Nucleus accumbens (tissue), 56 donors: ENCODE results near the gene GAK.
A peak's percentile ranks its signal among the peaks of the same experiment; 100 is the strongest.
"Not testable (repeated sequence)": the region's sequence is repeated elsewhere in the genome, so short reads cannot be mapped to it uniquely, and the experiment has no call there.

ENCODE experiments used
- DNase-seq, 56 donors: peaks; one replicate each; lab custom pipeline; 2025; lab: John Stamatoyannopoulos, UW

The GAK gene

DNA sequence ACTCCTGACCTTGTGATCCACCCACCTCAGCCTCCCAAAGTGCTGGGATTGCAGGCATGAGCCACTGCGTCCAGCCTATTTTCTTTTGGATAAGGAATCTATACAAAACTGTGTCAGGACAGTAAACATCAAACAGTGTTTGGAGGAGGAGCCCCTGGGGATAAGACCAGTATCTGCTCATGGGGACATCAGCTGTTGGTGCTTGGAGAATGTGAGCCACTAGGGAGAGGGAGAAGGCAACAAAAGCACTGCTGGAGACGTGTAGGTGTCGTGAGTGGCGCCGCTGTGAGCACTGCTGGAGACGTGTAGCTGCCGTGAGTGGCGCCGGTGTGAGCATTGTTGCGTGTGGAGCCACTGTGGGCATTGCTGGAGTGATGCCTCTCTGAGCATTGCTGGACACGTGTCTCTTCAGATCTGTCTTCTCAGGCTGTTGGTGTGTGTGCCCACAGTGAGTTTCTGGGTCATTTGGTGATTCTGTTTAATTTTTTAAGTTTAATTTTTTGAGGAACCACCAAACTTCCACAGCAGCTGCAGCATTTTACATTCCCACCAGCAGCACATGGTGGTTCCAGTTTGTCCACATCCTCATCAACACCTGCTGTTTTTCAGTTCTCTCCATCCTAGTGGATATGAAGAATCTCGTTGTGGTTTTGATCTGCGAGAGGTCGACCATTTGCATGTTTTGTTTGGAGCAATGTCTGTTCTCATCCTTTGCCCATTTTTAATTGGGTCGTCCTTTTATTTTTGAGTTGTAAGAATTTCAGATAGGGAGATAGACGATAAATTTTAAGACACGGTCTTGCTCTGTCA, 22.3 kb upstream of the GAK start:
- DNase-seq, result no peak

DNA sequence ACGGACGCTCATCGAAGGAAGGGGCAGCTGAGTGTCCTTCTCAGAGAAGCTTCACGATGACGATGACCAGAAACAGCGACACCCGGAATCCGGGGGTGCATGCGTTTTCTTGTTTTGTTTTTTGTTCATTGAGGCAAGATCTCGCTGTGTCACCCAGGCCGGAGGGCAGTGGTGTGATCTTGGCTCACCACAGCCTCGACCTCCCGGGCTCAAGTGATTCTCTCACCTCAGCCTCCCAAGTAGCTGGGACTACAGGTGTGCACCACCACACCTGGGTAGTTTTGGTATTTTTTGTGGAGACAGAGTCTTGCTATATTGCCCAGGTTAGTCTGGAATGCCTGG, 21.4 kb upstream of the GAK start:
- DNase-seq, result no peak

DNA sequence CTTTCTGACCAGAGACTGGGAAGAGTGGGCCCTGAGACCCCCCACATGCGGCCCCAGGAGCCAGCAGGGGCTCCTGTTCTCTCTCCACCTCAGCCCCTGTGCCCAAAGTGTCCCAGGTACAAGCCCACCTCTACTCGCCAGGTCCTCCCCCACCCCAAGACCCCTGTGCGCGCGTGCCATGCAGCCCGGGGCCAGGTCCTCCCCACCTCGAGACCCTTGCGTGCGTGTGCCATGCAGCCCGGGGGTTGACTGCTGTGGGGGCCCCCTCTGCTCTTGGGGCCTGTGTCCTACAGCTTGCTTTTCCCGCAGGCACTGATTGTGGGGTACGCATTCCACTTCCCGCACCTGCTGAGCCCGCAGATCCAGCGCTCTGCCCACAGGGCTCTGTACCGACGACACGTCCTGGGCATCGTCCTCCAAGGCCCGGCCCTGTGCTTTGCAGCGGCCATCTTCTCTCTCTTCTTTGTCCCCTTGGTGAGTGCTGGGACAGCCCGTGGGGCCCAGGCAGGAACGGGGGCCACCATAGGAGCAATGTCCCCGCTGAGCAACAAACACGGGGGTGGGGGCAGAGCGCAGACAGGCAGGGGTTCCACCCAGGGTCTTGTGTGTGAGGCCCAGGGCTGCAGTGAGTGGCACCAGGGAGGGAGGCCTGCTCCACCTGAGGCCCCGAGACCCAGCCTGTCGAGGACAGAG, 20.9 kb upstream of the GAK start:
- no peak for DNase-seq

DNA sequence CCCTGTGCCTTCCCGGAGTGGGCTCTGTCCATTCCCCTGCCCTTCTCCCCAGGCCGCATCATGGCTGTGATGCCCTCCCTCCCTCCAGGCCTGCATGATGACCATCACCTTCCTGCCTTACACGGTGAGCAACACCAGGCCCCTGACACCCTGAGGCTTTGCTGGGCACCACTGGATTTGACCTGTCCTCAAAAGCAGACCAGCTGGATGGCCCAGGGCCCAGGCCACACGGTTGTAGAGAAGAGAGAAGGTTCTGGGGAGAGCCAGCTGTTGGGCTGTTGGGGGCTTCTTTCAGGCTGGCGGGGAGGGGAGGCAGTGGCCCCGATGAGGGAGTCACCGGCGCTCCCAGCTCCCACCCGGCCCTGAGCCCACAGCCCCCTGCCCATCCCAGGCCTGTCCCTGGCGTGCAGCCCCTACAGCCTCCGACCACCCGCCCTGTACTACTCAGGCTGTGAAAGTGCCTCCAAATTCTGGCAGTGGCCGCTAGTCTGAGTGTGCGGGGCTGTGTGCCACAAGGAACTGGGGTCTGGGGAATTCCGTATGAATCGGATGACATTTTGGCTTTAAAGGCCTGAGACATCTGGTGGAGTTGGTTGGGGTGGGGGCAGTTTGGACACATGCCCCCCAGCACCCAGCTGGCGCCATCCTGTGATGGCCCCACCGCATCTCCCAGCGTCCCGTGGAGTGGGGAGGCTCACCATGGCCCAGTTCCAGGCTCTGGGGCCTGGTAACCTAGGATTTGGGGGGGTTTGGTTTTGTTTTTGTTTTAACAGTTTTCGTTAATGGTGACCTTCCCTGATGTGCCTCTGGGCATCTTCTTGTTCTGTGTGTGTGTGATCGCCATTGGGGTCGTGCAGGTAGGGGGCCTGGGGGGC, 19.7 kb upstream of the GAK start:
- no peak for DNase-seq

DNA sequence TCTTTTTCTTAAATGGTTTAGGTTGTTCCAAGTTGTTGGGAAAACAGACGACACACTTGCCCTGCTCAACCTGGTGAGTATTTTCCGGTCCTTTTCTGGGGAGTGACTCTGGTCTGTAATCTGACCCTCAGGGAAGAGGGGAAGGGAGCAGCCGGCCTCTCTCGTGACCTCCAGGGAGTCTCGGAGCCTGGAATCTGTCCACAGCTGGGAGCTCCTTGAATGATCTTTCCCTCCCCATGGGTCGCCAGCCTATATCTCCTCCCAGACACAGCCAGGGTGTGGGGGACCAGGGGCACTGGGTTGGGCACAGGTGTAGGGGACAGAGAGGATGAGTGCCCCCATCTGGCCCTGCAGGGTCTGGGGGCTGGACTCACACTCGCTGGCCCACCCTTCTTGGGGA, 19.1 kb upstream of the GAK start:
- DNase-seq, result no peak

DNA sequence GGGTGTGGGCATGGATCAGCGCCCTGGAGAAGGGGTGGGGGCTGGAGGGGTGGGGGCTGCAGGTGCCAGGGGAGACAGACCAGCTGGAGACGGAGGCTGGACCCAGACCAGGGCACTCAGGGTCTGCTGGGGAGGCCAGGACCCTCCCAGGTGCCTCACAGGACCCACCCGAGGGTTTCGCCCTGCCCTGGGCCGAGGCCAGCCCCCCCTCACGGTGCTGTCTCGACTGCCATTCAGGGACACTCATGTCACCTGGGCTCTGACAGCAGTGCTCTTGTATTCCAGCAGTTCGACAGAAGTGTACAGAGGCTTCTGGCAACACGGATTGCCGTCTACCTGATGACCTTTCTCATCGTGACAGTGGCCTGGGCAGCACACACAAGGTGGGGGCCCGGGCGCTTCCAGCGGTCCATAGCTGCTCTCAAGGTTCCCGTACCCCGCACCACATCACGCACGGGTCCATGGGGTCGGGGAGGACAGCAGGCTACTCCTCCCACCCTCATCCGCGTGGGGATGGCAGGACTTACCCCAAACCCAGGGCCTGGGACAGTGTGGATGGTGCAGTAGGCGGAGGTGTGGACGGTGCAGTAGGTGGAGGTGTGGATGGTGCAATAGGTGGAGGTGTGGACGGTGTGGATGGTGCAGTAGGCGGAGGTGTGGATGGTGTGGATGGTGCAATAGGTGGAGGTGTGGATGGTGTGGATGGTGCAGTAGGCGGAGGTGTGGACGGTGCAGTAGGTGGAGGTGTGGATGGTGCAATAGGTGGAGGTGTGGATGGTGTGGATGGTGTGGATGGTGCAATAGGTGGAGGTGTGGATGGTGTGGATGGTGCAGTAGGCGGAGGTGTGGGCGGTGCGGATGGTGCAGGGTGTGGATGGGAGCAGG, 18.3 kb upstream of the GAK start:
- no peak for DNase-seq

DNA sequence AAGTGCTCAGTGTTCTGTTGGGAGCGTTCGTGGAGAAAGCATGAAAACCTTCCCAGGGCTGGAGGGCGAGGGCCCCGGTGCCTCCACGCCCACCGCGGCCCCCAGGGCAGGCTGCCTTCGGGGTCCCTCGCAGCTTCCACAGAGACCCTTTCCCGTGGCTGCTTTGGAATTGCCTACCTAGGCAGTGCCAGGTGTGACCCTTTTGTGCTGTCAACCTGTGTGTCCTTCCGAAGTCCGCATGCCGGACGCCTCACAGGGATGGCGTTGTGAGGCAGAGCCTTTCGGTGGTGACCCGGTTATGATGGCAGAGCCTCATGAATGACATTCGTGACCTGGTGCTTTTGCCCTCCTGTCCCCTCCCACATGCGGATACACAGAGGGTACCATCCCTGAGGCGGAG, 17.5 kb upstream of the GAK start:
- no peak for DNase-seq

DNA sequence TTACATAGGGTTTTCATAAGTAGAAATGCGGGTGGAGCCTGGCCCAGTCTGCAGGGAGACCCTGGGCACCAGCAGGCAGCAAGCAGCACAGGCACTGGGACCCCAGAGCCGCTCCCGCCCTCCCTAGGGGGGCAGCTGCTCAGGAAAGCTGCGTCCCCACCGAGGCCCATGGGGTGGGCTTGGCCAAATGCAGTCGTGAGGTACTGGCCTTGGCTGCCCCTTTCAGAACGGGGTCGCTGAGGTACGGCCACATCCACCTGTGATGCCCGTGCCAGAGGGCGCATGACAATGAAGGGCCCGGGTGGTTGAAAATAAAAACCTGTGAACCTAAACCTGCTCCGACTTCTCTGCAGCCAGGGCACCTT, 16.8 kb upstream of the GAK start:
- no peak for DNase-seq

DNA sequence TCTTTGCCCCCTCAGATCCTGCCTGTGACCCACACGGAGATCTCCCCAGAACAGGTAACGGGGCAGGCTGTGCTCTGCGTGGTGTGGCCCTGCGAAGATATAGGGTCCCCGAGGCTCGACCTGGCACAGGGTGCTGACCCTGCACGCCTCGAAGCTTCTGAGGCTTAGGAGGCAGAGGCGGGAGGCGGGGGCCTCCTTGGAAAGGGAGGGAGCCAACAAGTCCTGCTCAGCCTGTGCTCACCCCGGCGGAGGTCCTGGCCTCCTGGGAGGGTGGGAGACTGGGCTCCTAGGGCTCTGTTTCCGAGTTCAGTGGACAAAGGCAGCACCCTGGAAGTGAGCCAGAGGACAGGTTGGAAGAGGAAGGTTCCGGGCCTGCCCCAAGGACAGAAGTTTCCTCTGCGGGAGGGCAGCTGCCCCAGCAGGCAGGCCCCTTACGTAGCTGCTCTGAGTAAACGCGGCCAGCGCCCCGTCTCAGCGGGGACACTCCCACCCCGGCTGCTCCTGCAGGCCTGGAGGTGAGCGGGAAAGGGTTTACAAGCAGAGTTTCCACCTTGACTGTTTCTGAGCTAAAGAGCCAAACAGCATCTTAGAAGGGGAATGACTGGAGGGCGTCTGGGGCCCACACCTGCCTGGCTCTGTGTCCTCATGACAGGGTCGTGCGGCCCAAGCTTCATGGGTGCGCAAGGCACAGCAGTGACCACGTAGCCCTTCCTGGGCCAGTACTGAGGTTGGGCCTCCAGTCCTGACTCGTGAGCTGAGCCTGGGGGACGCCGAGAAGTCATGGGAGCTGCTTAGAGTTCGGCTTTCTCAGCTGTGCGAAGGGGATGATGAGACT, 16.2 kb upstream of the GAK start:
- no peak for DNase-seq

DNA sequence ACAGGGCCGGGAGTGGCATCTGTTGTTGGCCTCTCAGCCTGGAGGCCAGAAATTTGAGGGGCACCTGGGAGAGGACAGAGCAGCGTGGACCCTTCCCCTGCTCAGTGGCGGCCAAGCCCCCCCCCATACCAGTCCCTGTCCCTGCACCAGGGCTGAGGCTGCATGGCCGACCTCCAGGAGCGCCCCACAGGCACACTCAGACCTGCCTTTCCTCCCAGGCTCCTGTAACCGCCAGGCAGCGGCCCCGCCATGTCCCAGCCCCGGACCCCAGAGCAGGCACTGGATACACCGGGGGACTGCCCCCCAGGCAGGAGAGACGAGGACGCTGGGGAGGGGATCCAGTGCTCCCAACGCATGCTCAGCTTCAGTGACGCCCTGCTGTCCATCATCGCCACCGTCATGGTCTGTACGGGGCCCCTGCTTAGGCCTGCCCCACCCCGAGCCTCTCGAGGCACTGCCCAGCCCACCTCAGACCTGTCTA, 15.4 kb upstream of the GAK start:
- DNase-seq, result no peak

DNA sequence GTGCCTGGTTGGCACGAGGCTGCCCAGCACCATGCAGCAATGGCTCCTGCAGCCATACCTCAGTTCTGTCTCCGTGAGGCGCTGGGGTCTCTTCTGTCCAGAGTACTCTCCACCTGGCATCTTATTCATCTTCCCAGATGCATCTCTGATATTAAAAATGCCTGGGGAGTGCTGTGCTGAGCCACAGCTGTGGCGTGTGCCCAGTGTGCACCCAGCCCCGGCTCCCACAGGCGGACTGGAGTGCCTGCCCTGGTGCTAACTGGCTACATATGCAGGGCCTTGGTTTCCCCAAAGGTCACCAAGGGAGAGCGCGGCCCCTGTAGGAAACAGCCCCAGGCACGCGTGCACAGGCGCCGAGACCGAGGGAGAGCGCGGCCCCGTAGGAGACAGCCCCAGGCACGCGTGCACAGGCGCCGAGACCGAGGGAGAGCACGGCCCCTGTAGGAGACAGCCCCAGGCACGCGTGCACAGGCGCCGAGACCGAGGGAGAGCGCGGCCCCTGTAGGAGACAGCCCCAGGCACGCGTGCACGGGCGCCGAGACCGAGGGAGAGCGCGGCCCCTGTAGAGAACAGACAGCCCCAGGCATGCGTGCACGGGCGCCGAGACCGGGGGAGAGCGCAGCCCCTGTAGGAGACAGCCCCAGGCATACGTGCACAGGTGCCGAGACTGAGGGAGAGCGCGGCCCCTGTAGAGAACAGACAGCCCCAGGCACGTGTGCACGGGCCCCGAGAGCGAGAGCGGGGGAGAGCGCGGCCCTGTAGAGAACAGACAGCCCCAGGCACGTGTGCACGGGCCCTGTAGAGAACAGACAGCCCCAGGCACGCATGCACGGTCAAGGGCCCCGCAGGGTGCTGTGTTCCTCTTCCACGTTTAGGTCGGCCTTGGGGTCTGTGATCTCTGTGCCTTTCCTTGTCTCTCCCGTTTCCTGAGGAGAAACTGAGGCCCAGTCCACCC, 14.7 kb upstream of the GAK start:
- peak in 2 of 56 donors; percentile 24 to 39 for DNase-seq

DNA sequence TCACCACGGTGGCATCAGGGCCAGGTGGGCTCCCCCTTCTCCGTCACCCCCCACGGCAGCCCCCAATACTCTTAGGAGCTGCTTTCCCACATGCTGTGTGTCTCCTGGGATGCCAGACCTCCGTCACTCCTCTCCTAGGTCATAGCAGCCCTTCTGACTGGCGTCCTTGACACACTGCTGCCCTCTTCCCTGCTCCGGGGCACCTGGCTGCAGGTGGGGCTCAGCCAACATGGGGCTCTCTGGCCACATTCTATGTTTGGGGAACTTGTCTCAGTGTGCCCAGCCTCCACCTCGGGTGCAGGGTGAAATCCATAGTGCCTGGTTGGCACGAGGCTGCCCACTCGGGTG, 14.0 kb upstream of the GAK start:
- DNase-seq, result no peak

DNA sequence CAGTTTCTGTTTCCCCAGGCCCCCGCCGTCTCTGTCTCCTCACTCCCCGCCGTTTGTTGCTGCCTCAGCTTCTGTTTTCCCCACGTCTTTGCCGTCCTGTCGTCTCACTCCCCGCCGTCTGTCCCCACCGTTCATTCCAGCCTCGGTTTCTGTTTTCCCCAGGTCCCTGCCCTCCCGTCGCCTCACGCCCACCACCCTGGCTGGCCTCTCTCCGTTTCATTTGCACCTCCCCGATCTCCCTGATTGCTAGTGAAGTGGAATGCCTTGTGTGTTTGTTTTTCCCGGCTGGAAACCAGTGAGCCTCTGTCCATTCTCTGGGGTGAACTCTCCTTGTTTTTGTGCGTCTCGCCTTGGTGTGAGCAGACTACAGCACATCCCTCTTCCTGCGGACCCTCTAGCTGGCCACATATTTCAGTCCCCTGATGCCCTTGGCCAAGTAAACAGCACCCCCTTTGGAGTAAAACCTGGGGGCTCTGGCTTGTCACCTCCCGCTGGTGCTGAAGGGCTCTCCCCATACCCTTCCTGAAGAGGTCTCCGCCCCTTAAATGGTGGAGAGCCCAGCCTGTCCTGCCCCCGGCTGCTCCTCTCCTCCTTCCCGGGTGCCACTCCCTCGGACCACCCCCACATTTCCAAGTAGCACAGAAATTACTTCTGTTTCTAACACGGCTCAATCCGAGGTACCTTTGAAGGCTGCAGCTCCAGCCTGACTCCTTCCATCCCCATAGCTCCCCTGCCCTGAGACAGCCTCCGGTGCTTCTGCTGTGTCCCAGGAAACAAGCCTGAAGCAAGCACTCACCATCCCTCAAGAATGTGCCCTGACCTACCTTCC, 13.4 kb upstream of the GAK start:
- DNase-seq, result no peak

DNA sequence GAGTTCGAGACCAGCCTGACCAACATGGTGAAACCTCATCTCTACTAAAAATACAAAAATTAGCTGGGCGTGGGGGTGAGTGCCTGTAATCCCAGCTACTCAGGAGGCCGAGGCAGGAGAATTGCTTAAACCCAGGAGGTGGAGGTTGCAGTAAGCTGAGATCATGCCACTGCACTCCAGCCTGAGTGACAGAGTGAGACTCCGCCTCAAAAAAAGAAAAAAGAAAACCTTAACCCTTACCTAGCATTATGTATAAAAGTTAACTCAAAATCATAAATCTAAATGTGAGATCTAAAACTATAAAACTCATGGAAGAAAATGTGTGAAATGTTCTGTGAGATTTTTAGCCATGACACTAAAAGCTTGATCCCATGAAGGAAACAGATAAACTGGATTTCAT, 7.4 kb upstream of the GAK start:
- DNase-seq, result not testable (repeated sequence)

DNA sequence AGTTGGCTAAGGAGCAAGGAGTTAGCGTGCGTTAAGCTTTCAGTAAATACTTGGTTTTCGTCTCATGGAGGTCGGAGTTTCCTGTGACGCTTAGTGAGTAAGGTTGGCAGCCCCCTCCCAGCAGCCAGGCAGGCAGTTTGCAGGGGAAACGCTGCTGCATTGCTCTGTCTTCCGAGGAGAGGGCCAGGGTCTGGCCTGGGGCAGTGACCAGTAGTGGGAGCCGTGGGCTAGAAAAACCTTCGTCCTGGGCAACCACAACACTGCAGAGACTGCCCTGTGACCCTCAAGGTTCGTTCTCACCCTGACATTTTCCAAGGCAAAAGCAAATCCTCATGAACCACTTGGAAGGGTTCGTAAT, 576 bp upstream of the GAK start:
- DNase-seq, result no peak

DNA sequence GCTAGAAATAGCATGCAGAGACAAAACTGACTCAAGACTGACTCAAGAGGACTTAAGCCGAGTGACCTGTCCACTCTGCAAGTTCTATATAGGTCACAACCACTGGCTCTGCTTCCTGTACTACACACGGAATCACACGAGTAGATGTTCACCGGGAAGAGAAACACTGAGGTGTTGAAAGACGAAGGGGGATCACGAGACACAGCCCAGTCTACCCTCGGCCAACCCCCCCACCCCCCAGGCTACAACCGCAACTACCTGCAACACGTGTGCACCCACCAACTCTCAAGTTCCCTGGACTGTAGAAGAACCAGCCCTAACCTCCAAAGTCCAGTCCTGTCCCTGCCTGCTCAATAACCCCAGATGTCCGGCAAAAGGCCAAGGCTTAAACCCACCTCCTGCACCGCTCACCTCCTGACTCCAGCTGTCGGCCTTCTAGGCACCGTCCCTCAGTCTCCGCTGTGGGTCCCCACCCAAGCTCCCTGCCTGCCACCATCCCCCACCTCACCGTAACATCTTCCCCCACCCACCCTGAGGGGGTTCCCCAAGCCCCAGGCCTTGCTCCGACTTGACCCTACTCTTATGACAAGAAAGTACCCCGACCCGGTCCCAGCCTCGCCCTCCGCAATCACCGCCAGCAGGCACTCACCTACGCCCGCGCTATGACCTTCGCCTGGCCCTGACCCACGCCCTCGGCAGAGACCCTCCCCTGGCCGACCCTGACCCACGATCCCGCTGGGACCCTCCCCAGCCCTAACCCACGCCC, 739 bp downstream of the GAK start:
- DNase-seq, result no peak

DNA sequence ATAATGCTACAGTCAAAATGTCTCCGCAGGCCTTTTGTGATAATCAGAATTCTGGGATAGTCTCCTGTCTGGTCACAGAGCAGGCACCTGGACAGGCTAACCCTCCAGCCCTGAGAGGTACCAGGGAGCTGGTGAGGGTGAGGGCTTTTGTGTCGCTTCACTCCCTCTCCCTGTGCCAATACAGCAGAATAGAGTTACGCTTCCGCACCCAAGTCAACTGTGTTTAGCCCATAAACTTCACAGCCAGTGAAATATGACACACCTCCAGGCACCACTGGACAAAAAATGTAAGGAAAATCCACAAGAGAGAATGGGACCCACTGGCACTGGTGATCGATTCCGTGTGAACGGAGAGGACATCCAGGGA, 1.3 kb downstream of the GAK start:
- DNase-seq, result no peak
